AG08395 (cell line): Measurements from ENCODE around the gene SMCO1.
A peak's percentile ranks its signal among the peaks of the same experiment; 100 is the strongest.
"Not testable (repeated sequence)": the region's sequence is repeated elsewhere in the genome, so short reads cannot be mapped to it uniquely, and the experiment has no call there.

Experiments used
- DNase-seq: peaks from one replicate; pipeline ENCODE4 v3.0.0; 2012; ENCODE audit warnings: mixed read lengths, low spot score

Gene SMCO1, protein sequence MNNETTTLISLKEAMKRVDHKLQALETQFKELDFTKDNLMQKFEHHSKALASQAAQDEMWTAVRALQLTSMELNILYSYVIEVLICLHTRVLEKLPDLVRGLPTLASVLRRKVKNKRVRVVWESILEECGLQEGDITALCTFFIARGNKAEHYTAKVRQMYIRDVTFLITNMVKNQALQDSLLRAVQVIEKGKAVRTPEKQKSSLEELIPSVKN

DNA sequence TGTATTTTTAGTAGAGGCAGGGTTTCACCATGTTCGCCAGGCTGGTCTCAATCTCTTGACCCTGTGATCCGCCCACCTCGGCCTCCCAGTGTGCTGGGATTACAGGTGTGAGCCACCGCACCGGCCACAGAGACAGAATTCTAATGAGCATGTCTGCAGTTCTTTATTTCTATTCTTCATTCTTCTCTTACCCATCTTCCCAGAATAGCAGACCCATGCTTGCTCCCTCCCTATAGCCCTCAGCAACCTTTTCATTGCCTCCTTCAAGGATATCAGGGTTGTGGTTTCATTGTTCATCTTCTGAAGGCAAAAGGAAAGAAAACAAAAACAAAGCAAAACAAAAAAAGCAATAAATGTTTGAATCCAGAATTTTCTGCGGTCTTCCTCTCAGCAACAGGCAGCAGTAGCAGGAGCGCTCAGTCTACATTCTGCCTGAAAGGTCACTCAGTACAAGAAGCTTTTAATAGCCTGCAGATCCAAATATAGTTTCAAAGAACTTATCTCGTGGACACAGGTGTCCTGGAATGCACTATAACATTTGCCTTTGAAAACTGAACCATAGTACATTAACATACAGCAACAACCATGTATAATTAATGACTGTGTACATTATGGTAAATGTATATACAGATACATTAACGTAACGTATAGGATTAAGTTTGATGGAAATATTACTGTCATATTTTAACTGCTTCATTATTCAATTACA, at the start of gene SMCO1:
Gene SMCO1, minus strand, starts transcription at position 434 of the 709 bp plus-strand sequence. Its CDS starts 137 bp downstream, at position 297.
- no peak for DNase-seq

DNA sequence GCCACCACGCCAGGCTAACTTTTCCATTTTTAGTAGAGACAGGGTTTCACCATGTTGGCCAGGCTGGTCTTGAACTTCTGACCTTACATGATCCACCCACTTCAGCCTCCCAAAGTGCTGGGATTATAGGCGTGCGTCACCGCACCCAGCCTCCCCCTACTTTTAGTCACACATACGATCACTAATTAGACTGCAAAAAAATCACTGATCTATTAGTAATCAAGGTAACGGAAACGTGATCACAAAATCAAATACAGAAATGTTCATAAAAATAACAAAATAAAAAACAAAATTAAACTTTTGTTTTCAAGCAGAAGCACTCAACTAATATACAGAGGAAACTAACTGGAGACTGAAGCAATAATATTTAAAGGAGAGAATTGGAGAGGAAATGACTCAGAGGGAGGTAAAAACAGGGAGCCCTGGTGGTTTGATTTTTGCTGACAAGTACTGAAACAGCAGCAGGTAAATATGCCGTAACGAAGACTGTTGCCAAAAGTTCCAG, 48.6 kb upstream of the SMCO1 start:
- DNase-seq = no peak

- no peak for DNase-seq
Observed at GRCh38 chr3:196559826-196560225, 44.7 kb upstream of the SMCO1 start.

DNA sequence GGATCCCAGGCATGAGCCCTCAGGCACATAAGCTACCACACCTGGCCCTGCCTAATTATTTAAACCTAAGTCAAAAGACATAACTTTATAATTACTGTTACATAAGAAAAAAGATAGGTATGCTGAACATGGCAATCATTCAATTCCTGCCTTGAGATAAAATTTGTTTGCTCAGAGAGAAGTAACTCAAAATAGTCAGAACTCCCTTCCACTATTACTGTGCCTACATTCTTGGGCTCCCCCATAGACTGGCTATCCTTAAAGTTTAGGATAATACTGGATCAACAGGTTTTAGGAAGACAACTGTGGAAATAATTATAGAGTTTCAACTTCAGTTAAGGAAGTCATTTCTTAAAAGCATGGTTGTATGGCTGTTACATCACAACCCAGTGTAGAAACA, 43.3 kb upstream of the SMCO1 start:
- no peak for DNase-seq

- no peak for DNase-seq
Observed at GRCh38 chr3:196557236-196557635, 42.1 kb upstream of the SMCO1 start.

DNA sequence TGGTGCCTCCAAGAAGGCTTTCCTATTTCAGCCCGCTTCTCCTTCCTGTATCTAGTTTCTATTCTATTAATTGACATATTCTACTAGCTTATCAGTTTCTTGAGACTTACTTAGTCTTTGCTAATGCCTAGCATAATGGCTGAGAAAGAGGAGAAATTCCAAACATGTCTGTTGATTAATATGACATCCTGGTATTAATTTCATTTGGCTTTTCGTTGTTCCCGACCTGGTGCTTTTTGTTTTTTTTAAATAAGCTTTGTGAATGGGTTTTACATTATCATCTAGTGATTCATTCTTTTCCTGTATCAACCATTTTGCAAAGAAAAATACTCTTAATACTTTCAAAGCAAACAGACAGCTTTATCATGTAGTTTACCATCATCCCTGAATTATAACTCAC, 40.1 kb upstream of the SMCO1 start:
- DNase-seq = no peak

- no peak for DNase-seq
Observed at GRCh38 chr3:196554205-196554604, 39.1 kb upstream of the SMCO1 start.

DNA sequence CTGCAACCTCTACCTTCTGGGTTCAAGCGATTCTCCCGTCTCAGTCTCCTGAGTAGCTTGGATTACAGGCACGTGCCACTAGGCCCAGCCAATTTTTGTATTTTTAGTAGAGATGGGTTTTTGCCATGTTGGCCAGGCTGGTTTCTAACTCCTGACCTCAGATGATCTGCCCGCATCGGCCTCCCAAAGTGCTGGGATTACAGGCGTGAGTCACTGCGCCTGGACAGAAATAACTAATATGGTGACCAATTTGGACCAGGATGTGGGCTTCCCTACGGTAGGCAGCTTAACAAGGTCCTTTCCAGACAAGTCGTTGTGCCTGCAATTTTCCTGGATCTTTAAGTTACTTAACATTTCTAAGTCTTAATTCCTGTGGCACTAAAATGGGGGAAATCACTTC, 38.4 kb upstream of the SMCO1 start:
- no peak for DNase-seq

GRCh38 chr3:196552253-196552652, 37.1 kb upstream of the SMCO1 start:
- no peak for DNase-seq

- DNase-seq = not testable (repeated sequence)
Observed at GRCh38 chr3:196550172-196550571, 35.0 kb upstream of the SMCO1 start.

DNA sequence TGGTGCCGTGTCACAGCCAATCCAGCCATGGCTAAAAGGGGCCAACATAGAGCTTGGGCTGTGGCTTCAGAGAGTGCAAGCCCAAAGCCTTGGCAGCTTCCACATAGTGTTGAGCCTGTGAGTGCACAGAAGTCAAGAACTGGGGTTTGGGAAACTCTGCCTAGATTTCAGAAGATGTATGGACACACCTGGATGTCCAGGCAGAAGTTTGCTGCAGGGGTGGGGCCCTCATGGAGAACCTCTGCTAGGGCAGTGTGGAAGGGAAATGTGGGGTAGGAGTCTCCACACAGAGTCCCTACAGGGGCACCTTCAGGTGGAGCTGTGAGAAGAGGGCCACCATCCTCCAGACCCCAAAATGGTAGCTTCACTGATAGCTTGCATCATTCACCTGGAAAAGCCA, 34.2 kb upstream of the SMCO1 start:
- not testable (repeated sequence) for DNase-seq

DNA sequence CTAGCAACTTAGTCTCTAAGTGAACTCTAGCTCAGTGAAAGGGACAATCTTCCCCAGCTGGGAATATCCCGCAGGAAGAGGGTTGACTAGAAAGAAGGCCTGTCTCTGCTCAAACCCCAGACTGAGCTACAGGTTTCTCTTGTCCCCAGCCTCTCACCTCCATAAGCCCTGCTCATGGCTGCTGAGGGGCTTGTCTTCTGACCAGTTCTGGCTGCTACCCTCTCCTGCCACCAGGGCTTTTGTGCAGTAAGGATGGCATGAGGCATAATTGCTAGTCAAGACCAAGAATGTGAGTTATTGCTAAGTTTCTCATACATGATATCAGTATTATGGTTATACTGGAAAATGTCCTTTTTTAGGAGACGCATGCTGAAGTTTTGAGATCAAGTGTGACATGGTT, 31.9 kb upstream of the SMCO1 start:
- no peak for DNase-seq

DNA sequence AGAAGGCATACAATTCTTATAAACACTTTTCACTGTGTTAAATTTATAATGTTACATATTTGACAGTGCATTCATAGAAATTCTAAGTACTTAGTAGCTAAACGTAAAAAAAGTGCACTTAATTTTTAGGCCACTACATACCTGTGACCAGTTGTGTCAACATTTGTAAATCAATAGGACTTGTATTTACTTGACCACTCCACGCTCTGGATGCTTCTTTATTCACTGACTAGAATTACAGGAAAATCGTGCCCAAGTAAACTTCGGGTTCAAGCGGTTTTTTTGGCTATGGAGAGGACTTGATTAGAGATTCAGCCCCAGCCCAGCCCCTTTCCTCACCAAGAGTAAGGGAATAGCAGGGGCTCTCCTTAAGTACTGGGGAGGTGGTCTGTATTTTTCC, 31.4 kb upstream of the SMCO1 start:
- no peak for DNase-seq

DNA sequence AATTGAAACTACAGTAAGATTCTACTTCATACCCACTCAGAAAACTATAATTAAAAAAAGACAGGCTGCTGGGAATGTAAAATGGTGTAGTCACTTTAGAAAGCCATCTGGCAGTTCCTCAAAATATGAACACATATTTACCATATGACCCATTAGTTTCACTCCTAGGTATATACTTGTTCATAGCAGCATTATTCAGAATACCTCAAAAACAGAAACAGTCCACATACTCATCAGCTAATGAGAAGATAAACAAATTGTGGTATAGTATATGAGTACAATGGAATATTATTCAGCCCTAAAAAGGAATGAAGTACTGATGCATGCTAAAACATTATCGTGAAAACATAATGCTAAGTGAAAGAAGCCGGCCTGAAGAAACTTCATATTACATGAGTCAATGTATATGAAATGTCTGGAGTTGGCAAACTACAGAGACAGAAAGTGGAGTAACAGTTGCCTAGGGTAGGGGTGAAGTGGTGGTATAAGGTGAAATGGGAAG, 29.4 kb upstream of the SMCO1 start:
- DNase-seq = no peak

DNA sequence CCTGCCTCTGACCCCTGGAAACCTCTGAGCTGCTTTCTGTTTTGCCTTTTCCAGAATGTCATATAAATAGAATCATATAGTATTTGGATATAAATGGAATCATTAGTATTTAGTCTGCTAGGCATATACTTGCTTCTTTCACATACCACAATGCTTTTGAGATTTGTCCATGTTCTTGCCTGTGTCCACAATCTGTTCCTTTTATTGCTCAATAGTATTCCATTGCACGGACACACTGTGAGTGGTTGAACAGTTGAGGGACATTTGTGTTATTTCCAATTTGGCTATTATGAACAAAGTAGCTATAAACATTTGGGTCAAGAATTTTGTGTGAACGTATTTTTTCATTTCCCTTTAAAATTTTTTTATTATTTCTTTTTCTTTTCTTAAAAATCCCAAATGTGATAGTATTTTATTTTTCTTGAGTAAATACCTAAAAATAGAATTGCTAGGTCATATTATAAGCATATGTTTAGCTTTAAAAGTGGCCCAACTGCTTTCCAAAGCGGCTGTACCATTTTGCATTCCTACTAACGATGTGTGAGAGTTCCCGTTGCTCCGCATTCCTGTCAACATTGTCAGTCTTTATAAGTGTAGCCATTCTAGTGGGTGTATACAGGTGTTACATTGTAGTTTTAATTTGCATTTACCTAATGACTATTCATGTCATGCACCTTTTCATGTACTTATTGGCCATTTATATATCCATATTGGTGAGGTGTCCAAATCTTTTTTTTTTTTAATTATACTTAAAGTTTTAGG, 26.7 kb upstream of the SMCO1 start:
- DNase-seq = no peak

DNA sequence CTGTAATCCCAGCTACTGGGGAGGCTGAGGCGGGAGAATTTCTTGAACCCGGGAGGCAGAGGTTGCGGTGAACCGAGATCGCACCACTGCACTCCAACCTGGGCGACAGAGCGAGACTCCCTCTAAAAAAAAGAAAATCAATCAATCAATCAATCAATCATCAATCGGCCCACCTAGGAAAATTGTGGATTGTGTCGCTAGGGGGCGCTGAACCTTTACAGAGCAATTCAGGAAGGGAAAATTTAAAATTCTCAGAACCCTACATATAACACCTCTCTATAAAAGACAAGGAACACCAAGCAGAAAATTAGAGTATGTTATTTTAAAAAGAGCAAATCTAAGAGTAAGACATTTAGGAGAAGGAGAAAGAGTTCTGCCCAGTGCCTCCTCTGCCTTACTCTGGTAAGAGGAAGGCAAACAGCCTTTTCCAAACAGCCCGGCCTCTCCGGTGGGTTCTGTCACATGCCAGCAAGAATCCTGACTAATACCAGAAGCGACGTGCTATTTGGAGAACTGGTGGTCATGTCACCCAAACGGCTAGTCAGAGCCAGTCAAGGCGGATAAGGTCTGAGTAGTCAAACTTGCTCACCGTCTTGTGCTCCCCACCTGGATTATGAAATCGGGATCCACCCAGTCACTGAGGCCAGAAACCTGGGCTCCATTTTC, 22.3 kb upstream of the SMCO1 start:
- DNase-seq = peak; percentile 21

DNA sequence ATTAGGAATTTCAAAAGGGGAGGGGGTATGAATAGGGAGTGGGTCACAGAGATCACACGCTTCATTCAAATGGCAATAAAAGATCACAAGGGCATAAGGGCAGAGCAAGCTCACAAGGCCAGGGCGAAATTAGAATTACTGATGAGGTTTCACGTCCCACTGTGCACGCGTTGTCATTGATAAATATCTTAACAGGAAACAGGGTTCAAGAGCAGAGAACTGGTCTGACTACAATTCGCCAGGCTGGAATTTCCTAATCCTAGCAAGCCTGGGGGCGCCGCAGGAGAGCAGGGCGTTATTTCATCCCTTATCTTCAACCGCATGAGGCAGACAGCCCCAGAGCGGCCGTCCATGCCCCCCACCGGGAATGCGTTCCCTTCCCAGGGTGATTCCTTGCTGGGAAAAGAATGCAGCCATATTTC, 18.1 kb upstream of the SMCO1 start:
- DNase-seq = no peak

- DNase-seq = no peak
Observed at GRCh38 chr3:196531418-196531817, 16.3 kb upstream of the SMCO1 start.

DNA sequence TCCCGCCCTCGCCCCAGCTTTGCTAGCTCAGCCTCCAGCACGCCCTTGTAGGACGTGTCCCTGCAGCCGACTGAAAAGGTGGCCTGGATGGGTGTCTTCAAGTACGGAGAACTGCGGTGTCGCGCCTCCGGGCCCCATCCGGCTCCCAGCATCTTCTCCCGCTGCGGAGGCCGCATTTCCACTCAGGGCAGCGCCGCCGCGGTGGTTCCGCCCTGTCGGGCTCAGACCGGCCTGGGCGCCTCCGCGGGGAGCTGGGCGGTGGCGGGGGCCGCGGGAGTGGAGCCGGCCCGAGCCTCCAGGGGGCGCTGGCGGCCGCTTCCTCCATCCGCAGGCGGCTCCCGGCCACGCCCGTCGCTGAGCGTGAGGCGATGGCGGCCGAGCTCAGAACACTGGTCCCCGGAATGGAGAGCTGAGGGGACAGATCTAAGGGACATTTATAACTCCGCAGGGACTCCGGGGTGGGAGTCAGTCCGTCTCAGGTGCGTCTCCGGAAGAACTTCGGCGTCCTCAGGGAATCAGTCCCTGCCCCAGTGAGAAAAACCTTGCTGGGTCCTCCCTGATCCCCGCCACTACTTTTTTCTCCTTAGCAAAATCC, 13.6 kb upstream of the SMCO1 start:
- DNase-seq = peak; percentile 62

DNA sequence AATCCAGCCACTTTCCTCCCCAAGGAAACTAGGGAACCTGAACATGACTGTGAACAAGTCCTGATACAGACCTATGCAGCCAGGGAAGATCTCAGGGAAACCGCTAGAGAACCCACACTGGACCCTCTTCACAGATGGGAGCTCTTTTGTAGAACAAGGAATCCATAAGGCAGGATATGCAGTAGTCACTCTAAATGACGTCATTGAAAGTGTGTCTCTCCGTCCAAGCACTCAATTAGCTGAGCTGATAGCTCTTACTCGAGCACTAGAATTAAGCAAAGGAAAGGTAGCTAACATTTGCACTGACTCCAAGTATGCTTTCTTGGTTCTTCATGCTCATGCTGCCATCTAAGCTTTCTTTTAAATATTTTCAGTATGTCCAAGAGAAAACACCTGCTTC, 10.0 kb upstream of the SMCO1 start:
- no peak for DNase-seq

GRCh38 chr3:196524527-196524926, 9.4 kb upstream of the SMCO1 start:
- DNase-seq = no peak

DNA sequence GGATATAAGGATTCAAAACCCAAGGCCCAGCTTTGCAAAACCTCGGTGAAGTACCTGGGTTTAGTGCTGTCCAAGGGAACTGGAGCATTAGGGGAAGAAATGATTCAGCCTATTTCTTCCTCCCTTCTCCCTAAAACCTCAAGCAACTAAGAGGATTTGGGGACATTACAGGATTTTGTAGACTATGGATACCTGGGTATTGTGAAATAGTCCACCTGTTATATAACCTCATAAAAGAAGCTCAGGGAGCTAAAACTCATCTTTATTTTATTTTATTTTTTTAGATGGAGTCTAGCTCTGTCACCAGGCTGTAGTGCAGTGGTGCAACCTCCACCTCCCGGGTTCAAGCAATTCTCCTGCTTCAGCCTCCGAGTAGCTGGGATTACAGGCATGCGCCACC, 8.7 kb upstream of the SMCO1 start:
- no peak for DNase-seq
